ENCODE measurements around the gene PHF5A.

Gene PHF5A

DNA sequence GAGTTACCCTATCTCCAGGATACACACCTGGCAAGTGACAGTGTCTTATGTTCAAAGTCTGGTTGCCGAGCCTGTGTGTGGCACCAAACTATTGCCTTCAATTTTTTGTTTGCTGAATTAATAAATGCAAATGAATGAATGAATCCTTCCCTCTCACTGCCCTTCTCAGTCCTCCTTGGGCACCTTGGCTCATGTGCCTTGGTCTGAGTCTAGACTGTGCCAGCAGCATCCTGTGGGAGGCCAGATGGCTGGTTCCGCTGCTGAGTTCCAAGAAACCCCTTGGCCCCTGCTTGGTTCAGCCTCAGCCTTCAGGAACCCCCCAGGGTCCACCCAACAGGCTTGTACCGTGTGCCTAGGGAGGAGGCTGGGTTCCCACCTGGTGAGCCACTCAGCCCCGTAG, 52.9 kb downstream of the PHF5A start:
- DNase-seq (ENCODE audit: low spot score), result no peak

DNA sequence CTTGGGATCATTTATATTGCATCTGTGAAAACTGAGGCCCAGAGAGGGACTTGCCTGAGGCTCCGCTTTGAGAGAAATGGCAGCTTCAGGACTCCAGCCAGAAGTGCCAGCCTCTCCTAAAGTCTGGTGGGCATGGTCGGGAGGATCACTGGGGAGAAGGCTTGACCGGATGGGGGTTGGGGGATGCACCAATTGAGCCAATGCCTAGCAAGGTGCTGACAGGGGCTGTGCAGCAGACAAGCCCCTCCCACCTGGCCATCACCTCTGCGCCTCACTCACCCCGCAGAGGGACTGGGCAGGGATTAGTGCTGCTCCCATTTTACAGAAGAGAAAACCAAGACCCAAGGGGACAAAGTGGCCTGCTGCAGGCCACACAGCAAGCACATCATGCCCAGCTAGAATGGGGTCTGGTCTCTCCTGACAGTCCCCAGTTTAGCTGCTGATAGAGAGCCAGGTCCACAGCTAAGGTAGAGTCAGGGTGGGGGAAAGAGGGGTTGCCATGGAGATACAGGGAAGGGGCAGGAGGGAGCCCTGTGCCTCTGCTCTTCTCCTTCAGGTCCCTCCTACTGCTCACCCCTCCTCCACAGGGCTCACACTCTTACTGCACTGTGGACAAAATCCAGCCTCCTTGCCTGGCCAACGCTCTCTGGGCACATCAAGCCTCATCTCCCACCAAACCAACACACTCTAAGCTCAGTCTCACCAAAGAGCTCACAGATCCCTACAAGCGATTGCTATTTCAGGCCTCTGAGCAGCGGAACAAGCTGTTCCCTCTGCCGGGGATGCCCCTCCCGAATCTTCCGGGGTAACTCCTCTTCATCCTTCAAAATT, 57.3 kb downstream of the PHF5A start:
- DNase-seq (ENCODE audit: low spot score), result no peak

DNA sequence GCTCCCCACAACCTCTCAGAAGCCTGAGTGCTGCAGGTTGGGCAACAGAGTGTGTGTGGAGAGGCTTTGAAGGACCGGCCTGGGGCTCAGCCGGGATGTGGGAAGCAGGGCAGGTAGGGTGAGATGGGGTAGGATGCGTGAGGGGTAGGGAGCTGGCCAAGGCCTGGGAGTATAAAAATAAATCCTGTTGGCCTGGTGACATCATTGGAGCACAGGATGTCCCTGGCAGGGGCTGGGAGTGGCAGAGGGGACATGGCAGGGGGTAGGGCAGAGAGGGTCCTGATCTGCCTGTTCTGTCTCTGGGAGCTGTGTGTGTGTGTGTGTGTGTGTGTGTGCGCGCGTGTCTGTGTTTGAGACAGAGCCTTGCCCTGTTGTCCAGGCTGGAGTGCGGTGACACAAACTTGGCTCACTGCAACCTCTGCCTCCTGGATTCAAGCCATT, 58.2 kb downstream of the PHF5A start:
- DNase-seq (ENCODE audit: low spot score), result no peak
